Measurements from ENCODE around the gene DIO1.
A peak's percentile ranks its signal among the peaks of the same experiment; 100 is the strongest.

DIO1 gene

GRCh38 chr1:53942127-53942957 is 48.4 kb downstream of the DIO1 start:
- DNase-seq, result peak; percentile 43 to 64
- TF ChIP-seq POLR2A (IDR thresholded peaks at IDR 0.05; ENCODE audit: low read length), result no peak
- no peak for TF ChIP-seq GATA1 (IDR thresholded peaks at IDR 0.05; ENCODE audit: low read depth, low read length)

GRCh38 chr1:53943090-53943489 is 49.1 kb downstream of the DIO1 start:
- TF ChIP-seq GATA1 (IDR thresholded peaks at IDR 0.05; ENCODE audit: low read depth, low read length) (no peak), POLR2A (IDR thresholded peaks at IDR 0.05; ENCODE audit: low read length) (no peak)
- no peak for DNase-seq

GRCh38 chr1:53943490-53944043 is 49.6 kb downstream of the DIO1 start:
- no peak for TF ChIP-seq POLR2A (IDR thresholded peaks at IDR 0.05; ENCODE audit: low read length)
- no peak for TF ChIP-seq GATA1 (IDR thresholded peaks at IDR 0.05; ENCODE audit: low read depth, low read length)
- DNase-seq, result no peak

- no peak for DNase-seq
- no peak for TF ChIP-seq GATA1 (IDR thresholded peaks at IDR 0.05; ENCODE audit: low read depth, low read length)
- no peak for TF ChIP-seq POLR2A (IDR thresholded peaks at IDR 0.05; ENCODE audit: low read length)
Observed at GRCh38 chr1:53944469-53945182, 50.6 kb downstream of the DIO1 start.

GRCh38 chr1:53945183-53945432 is 51.1 kb downstream of the DIO1 start:
- no peak for DNase-seq
- TF ChIP-seq GATA1 (IDR thresholded peaks at IDR 0.05; ENCODE audit: low read depth, low read length), result no peak
- TF ChIP-seq POLR2A (IDR thresholded peaks at IDR 0.05; ENCODE audit: low read length), result no peak

GRCh38 chr1:53945433-53946251 is 51.7 kb downstream of the DIO1 start, which contains the start of gene IFT25:
IFT25 (minus strand) TSS chr1:53945699; CDS start chr1:53940082, 5,617 bp downstream.
- DNase-seq, result peak; percentile 97 to 99
- TF ChIP-seq GATA1 (IDR thresholded peaks at IDR 0.05; ENCODE audit: low read depth, low read length), result no peak
- peak; percentile 49 for TF ChIP-seq POLR2A (IDR thresholded peaks at IDR 0.05; ENCODE audit: low read length)

- peak; percentile 94 to 97 for DNase-seq
Observed at GRCh38 chr1:53946252-53947171, 52.5 kb downstream of the DIO1 start, which contains the start of gene LRRC42. LRRC42 (plus strand) TSS chr1:53946350; CDS start chr1:53952000, 5,650 bp downstream.

GRCh38 chr1:53947172-53947907 is 53.4 kb downstream of the DIO1 start:
- no peak for DNase-seq
- TF ChIP-seq POLR2A (IDR thresholded peaks at IDR 0.05; ENCODE audit: low read length) (no peak), GATA1 (IDR thresholded peaks at IDR 0.05; ENCODE audit: low read depth, low read length) (no peak)

More at GRCh38 chr1:53946252-53947171, 52.5 kb downstream of the DIO1 start, which contains the start of gene LRRC42:
- TF ChIP-seq GATA1 (IDR thresholded peaks at IDR 0.05; ENCODE audit: low read depth, low read length) (no peak), POLR2A (IDR thresholded peaks at IDR 0.05; ENCODE audit: low read length) (no peak)

GRCh38 chr1:53948291-53948690 is 54.3 kb downstream of the DIO1 start:
- no peak for TF ChIP-seq GATA1 (IDR thresholded peaks at IDR 0.05; ENCODE audit: low read depth, low read length)
- no peak for TF ChIP-seq POLR2A (IDR thresholded peaks at IDR 0.05; ENCODE audit: low read length)
- DNase-seq, result no peak

- peak; percentile 52 to 64 for DNase-seq
- no peak for TF ChIP-seq GATA1 (IDR thresholded peaks at IDR 0.05; ENCODE audit: low read depth, low read length)
- TF ChIP-seq POLR2A (IDR thresholded peaks at IDR 0.05; ENCODE audit: low read length), result no peak
Observed at GRCh38 chr1:53949023-53949990, 55.3 kb downstream of the DIO1 start.

GRCh38 chr1:53951697-53952096 is 57.7 kb downstream of the DIO1 start:
- no peak for TF ChIP-seq GATA1 (IDR thresholded peaks at IDR 0.05; ENCODE audit: low read depth, low read length)
- no peak for TF ChIP-seq POLR2A (IDR thresholded peaks at IDR 0.05; ENCODE audit: low read length)
- DNase-seq, result no peak
